Heart left ventricle (tissue), 13 donors: ENCODE data around the gene MCF2L.

Experiments
- POLR2A ChIP-seq, 2 donors: fragments of 450-650 bp; IDR thresholded peaks; one replicate each; pipeline ENCODE4 v1.6.1; 2017; ENCODE audit warnings: antibody characterized with exemption in 2 of 2, mild to moderate bottlenecking in 2 of 2, moderate library complexity in 2 of 2
- TF ChIP-seq, protein P1 (sequence below), 12 donors: fragments of 200-600 bp; sonication (generic) in 4 of 12; IDR thresholded peaks; one replicate each; pipeline versions ENCODE4 v1.5.0 to v1.8.0; 2018 to 2022; ENCODE audit warnings: antibody characterized with exemption in 12 of 12, mild to moderate bottlenecking in 5 of 12
- donor health status: ischemic (EF 13 %, LVEDD 7.1; RV severe dilation, severe dysfunction).
- donor health status: DM: no; HTN: yes; CAD: no.
- donor health status: DM: no; HTN: no; CAD: no.
- donor health status: ischemic (EF 25% LVEDD 6.9; RV normal size, moderate dysfunction).
- donor health status: ischemic (EF 25% LVEDD 5.7; RV mildly dilated, moderate dysfunction).
- donor health status: ischemic (EF 35%, LVEDD 5.7; RV mildly dilated, moderate dysfunction).
- donor health status: nonischemic (EF 11% LVEDD 7.7; RV severe dilation, severe dysfunction).
- donor health status: DM: yes; HTN: yes; CAD: no.
- donor health status: PGD.
- donor health status: ischemic (EF 29% LVEDD 5.4; RV normal size, mild dysfunction).
- donor health status: nonischemic (EF 23%, LVEDD 6.1; RV moderate dilation, normal function).

DNA sequence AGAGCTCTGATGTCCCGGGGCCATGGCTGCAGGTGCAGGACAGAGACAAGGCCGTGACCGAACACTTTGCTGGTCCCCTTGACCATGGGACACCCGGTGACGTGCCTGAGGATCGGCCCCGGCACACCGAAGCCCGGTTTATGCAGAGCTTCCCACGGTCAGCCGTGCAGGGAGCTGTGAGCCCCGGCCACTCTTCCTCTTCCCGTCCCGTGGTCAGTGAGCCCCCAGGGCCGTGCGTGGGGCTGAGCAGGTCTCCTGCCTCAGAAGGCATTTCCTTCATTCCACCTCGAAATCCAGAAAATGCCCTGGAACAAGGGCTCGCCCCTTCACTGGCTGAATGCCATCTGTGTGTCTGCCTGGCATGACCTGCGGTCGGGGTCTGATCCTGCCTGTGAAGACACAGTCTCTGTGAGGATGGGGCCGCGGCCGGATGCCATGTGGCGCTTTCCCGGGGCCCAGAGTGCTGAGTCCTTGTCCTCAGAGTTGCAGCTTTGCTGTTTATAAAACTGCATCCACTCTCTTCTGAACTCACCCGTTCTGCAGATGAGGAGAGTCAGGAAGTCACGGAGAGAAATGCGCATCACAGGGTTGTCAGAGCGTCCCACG is 16.9 kb downstream of the MCF2L start:
- TF ChIP-seq, protein P1, sequence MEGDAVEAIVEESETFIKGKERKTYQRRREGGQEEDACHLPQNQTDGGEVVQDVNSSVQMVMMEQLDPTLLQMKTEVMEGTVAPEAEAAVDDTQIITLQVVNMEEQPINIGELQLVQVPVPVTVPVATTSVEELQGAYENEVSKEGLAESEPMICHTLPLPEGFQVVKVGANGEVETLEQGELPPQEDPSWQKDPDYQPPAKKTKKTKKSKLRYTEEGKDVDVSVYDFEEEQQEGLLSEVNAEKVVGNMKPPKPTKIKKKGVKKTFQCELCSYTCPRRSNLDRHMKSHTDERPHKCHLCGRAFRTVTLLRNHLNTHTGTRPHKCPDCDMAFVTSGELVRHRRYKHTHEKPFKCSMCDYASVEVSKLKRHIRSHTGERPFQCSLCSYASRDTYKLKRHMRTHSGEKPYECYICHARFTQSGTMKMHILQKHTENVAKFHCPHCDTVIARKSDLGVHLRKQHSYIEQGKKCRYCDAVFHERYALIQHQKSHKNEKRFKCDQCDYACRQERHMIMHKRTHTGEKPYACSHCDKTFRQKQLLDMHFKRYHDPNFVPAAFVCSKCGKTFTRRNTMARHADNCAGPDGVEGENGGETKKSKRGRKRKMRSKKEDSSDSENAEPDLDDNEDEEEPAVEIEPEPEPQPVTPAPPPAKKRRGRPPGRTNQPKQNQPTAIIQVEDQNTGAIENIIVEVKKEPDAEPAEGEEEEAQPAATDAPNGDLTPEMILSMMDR (IDR thresholded peaks at IDR 0.05), result no peak
- TF ChIP-seq POLR2A (IDR thresholded peaks at IDR 0.05), result no peak
